Spleen (tissue), 7 donors: ENCODE results near the gene ARHGAP6.

ENCODE experiments used
- CTCF ChIP-seq, 11 experiments: fragments of 200-600 bp in 7 of 11; fragments of 450-650 bp in 4 of 11; sonication (generic) in 4 of 11; IDR thresholded peaks in 8 of 11; conservative IDR thresholded peaks in 3 of 11; 1 replicate in 7 of 11; 2 replicates in 4 of 11; pipeline versions ENCODE4 v1.4.0 to v1.8.0; 2016 to 2021; ENCODE audit warnings: antibody characterized with exemption in 11 of 11, inconsistent platforms in 4 of 11, mild to moderate bottlenecking in 1 of 11
- POLR2AphosphoS5 ChIP-seq, 3 donors: sonication (generic); formaldehyde crosslinking; IDR thresholded peaks; one replicate each; pipeline ENCODE4 v1.5.1; 2017; ENCODE audit warnings: antibody characterized with exemption in 3 of 3
- donor health status: DM: no; HTN: no; CAD: no; lungs with moderate emphysema.
- donor health status: DM: no; HTN: no; CAD: no.
- donor health status: DM: no; HTN: no; CAD: no.

GRCh38 chrX:11244636-11245035 is 421.1 kb downstream of the ARHGAP6 start:
- no peak for TF ChIP-seq CTCF (IDR thresholded peaks at IDR 0.05 in 8 of 11, conservative IDR thresholded peaks at IDR 0.05 in 3 of 11)
- TF ChIP-seq POLR2AphosphoS5 (IDR thresholded peaks at IDR 0.05): no peak
